Natural killer cell treated with Interleukin-12 subunit alpha and Interleukin-12 subunit beta and Interleukin-15 and Interleukin-18, amount 100 ng/mL, for 72 hours (primary cell): ENCODE results near the gene VENTX. TPM values are rescaled to one million over a fixed set of nuclear protein-coding genes. Genes with fewer than 3 reads are reported as not detected.
"Not testable (repeated sequence)": the region's sequence is repeated elsewhere in the genome, so short reads cannot be mapped to it uniquely, and the experiment has no call there.

ENCODE experiments used
- ATAC-seq, 2 donors: fragments of 150-1000 bp; cut with Tn5 transposase in 1 of 2; sonication (Bioruptor Pico), chemical (Tn5 transposase) in 1 of 2; 2 replicates each; pipeline ENCODE4 v1.10.0; 2021
- DNase-seq: peaks from one replicate; pipeline ENCODE4 v3.0.0; 2022; ENCODE audit warnings: low spot score
- H3K27ac Mint-ChIP-seq, 2 donors: 1 replicate in 1 of 2; 2 replicates in 1 of 2; pipeline ENCODE4 v1.8.0; 2022; ENCODE audit warnings: mixed read lengths in 2 of 2, mild to moderate bottlenecking in 1 of 2, moderate library complexity in 1 of 2
- H3K27me3 Mint-ChIP-seq, 2 donors: 1 replicate in 1 of 2; 2 replicates in 1 of 2; pipeline ENCODE4 v1.8.0; 2022; ENCODE audit warnings: mixed read lengths in 2 of 2
- H3K36me3 Mint-ChIP-seq: one replicate; pipeline ENCODE4 v1.8.0; 2022; ENCODE audit warnings: mixed read lengths
- H3K4me1 Mint-ChIP-seq, 2 donors: 1 replicate in 1 of 2; 2 replicates in 1 of 2; pipeline ENCODE4 v1.8.0; 2022; ENCODE audit warnings: low read depth in 2 of 2, mixed read lengths in 2 of 2, mild to moderate bottlenecking in 1 of 2
- H3K4me3 Mint-ChIP-seq: one replicate; pipeline ENCODE4 v1.8.0; 2022; ENCODE audit warnings: mixed read lengths
- H3K9me3 Mint-ChIP-seq: 2 replicates; pipeline ENCODE4 v1.8.0; 2022; ENCODE audit warnings: mixed read lengths
- total RNA-seq, 2 donors: library from RNA; stranded (reverse); gene quantifications; one replicate each; pipeline ENCODE4 v1.2.3, GENCODE V29; 2022

The VENTX gene
- total RNA-seq, 2 donors from 2014 or later = not detected

GRCh38 chr10:133265052-133265451 is 27.4 kb downstream of the VENTX start:
- H3K27me3 Mint-ChIP-seq, DNase-seq, ATAC-seq, H3K36me3 Mint-ChIP-seq, H3K9me3 Mint-ChIP-seq, H3K4me3 Mint-ChIP-seq: not testable (repeated sequence)
- peak overlapping the region in 1 of 2 donors; percentile 26 for H3K27ac Mint-ChIP-seq
- peaks cover 11 to 27% of the 10 kb centered on the region in 2 donors for H3K4me1 Mint-ChIP-seq

DNA sequence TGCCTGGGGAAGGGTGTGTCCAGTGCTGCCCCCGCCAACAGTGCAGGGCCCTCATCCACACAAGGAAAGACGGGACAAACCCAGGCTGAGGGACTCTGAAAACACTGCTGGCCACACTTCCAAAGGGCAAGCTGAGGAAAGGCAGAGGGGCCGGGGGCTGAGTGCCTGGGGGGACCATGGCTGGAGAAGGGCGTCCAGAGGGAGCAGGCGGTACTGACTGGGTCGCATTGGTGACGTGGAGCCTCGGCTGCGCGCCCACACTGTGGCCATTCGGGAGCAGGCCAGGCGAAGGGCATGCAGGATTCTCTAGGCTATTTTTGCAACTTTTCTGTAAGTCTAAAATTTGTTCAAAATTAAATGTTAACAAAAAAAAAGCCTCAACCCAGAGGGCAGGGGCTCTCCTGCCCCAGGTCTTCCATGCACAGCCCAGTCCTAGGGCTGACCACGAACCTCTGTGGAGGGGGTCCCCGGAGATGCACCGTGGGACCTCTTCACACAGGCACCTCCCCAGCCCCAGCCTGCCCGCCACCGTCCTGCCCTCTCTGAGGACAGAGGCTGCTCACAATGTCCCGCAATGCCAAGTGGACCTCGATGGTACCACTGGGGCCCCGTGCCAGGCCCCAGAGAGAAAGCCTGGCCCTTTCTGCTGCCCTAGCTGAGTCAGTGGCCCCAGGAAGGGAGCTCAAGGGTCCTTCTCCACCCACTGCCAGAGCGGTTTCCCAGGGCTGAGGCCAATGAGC is 28.6 kb downstream of the VENTX start:
- Mint-ChIP-seq H3K27ac (peak overlapping the region in 1 of 2 donors; percentile 26), H3K36me3 (no peaks in the 10 kb centered on the region), H3K9me3 (no peaks in the 10 kb centered on the region), H3K4me3 (no peak overlapping the region), H3K27me3 (no peaks in the 10 kb centered on the region), H3K4me1 (peaks cover 8 to 17% of the 10 kb centered on the region in 2 donors)
- no peak for ATAC-seq
- no peak for DNase-seq

DNA sequence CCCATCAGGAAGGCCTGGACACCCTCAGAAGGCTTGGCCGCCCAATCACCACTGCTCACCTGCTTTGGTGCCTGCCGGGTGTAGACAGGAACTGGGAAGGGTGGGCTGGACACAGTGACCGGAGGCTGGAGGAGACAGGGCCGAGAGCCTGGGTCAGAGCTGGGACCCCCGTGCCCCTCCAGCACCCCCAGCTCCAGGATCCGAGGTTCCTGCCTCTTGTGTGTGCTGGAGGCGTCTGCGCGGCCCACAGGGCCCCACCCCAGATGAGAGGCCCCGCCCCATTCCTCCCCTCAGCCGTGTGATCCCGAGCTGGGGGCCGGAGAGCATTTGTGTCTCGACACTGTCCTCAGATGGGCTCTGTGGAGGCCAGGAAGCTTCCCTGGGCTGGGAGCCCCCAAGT is 29.6 kb downstream of the VENTX start:
- H3K4me3 Mint-ChIP-seq = no peak overlapping the region
- H3K4me1 Mint-ChIP-seq = peaks cover 8 to 17% of the 10 kb centered on the region in 2 donors
- no peak for ATAC-seq
- no peaks in the 10 kb centered on the region for H3K27me3 Mint-ChIP-seq
- H3K9me3 Mint-ChIP-seq = no peaks in the 10 kb centered on the region
- no peak overlapping the region for H3K27ac Mint-ChIP-seq
- no peaks in the 10 kb centered on the region for H3K36me3 Mint-ChIP-seq
- no peak for DNase-seq

- H3K27me3 Mint-ChIP-seq = no peaks in the 10 kb centered on the region
- no peak overlapping the region for H3K27ac Mint-ChIP-seq
- no peaks in the 10 kb centered on the region for H3K9me3 Mint-ChIP-seq
- peaks cover 8 to 17% of the 10 kb centered on the region in 2 donors for H3K4me1 Mint-ChIP-seq
- no peak overlapping the region for H3K4me3 Mint-ChIP-seq
- DNase-seq (no peak), ATAC-seq (no peak)
- H3K36me3 Mint-ChIP-seq = no peaks in the 10 kb centered on the region
These were observed 30.2 kb downstream of the VENTX start for GRCh38 chr10:133267829-133268228.

DNA sequence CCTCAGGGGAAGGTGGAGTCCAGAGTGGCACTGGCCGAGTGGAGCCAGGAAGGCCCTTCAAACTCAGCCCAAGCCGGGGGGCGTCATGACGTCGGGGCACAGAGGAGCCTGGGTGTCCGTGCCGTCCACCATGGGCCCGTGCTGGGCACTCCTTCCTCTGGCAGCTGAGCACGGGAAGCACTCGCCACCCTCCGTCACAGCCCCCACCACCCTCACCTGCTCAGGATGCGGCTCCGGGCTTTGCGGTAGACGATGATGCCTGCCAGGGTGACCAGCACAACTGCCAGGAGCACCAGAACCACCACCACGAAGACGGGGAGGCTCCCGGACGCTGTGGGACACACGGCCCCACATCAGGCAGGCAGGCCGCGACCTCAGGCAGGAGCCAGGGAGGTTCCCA is 30.9 kb downstream of the VENTX start:
- ATAC-seq (no peak), DNase-seq (no peak)
- Mint-ChIP-seq H3K9me3 (no peaks in the 10 kb centered on the region), H3K27ac (no peak overlapping the region), H3K4me1 (peaks cover 8 to 17% of the 10 kb centered on the region in 2 donors), H3K36me3 (no peaks in the 10 kb centered on the region), H3K27me3 (no peaks in the 10 kb centered on the region), H3K4me3 (no peak overlapping the region)

- no peak overlapping the region for H3K4me3 Mint-ChIP-seq
- H3K27me3 Mint-ChIP-seq = no peaks in the 10 kb centered on the region
- DNase-seq (no peak), ATAC-seq (no peak)
- H3K36me3 Mint-ChIP-seq = no peaks in the 10 kb centered on the region
- no peak overlapping the region for H3K27ac Mint-ChIP-seq
- H3K4me1 Mint-ChIP-seq = peaks cover 4 to 13% of the 10 kb centered on the region in 2 donors
- H3K9me3 Mint-ChIP-seq = no peaks in the 10 kb centered on the region
These were observed 31.7 kb downstream of the VENTX start for GRCh38 chr10:133269367-133269766.

- H3K27ac Mint-ChIP-seq = no peak overlapping the region
- H3K9me3 Mint-ChIP-seq = no peaks in the 10 kb centered on the region
- H3K4me1 Mint-ChIP-seq = peaks cover 0 to 8% of the 10 kb centered on the region in 2 donors
- DNase-seq (no peak), ATAC-seq (no peak)
- H3K4me3 Mint-ChIP-seq = no peak overlapping the region
- H3K27me3 Mint-ChIP-seq = no peaks in the 10 kb centered on the region
- H3K36me3 Mint-ChIP-seq = no peaks in the 10 kb centered on the region
These were observed 32.5 kb downstream of the VENTX start for GRCh38 chr10:133270204-133270603.

DNA sequence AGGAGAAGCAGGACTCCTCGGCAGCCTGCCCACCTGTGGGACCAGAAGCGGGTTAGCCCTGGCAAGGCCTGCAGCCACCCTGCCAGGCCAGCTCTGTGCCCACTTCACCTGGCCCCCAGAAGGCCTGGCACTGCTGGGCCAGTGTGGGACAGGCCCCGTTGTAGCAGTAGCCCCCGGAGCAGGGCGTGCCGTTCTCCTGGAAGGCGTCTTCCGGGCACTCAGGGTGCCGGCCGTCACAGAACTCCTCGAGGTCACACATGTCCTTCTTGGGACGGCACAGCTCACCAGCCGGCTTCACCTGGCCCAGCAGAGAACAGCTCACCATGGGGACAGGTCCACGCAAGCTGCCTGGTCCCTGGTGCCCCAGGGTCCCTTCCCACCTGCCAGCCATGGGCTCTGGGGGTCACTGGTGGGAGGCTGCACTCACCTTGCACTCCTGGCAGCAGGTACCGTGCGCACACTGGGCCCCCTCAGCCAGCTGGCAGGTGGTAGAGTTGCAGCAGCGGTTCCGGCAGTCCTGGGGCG is 33.2 kb downstream of the VENTX start:
- Mint-ChIP-seq H3K9me3 (no peaks in the 10 kb centered on the region), H3K4me3 (no peak overlapping the region), H3K27me3 (no peaks in the 10 kb centered on the region), H3K36me3 (no peaks in the 10 kb centered on the region), H3K27ac (no peak overlapping the region), H3K4me1 (peaks cover 0 to 2% of the 10 kb centered on the region in 2 donors)
- ATAC-seq (no peak), DNase-seq (no peak)

GRCh38 chr10:133271521-133272300 is 34.1 kb downstream of the VENTX start:
- DNase-seq (no peak), ATAC-seq (no peak)
- Mint-ChIP-seq H3K9me3 (no peaks in the 10 kb centered on the region), H3K27ac (no peak overlapping the region), H3K27me3 (no peaks in the 10 kb centered on the region), H3K4me1 (no peaks in the 10 kb centered on the region), H3K4me3 (no peak overlapping the region), H3K36me3 (no peaks in the 10 kb centered on the region)

DNA sequence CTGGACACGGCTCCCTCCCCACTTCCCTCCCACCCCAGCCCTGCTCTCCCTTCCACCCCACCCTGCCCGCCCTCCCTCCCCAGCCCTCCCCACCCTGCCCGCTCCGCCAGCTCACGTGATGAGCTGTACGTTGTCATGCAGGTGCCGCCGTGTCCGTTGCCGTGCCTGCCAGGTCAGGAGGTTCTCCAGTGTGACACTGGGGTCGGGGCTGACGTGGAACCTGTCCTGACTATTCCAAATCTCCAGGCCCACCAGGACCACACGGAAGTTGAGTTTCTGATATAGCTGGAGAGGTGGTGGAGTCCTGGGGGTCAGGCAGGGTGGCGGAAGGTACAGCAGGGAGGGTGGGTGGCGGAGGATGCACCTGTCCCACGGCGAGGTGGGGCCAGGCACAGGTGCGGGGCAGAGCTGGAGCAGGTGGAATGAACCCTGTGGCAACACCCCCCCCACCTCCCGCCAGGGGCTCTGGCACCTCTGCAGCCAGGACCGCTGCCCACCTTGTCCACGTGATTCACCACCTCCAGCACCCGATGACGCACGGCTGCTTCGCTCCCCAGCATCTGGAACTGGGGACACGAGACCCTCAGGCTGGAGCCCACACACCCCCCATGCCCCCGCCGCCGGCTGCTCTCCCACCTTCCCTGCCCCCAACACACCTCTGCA is 34.8 kb downstream of the VENTX start:
- no peak for DNase-seq
- no peak for ATAC-seq
- Mint-ChIP-seq H3K27me3 (no peaks in the 10 kb centered on the region), H3K4me3 (no peak overlapping the region), H3K4me1 (no peaks in the 10 kb centered on the region), H3K27ac (no peak overlapping the region), H3K36me3 (no peaks in the 10 kb centered on the region), H3K9me3 (no peaks in the 10 kb centered on the region)

- no peak for DNase-seq
- H3K36me3 Mint-ChIP-seq = no peaks in the 10 kb centered on the region
- H3K27ac Mint-ChIP-seq = no peak overlapping the region
- H3K4me3 Mint-ChIP-seq = no peak overlapping the region
- no peaks in the 10 kb centered on the region for H3K27me3 Mint-ChIP-seq
- H3K9me3 Mint-ChIP-seq = no peaks in the 10 kb centered on the region
- no peak for ATAC-seq
- H3K4me1 Mint-ChIP-seq = peaks cover 1 to 3% of the 10 kb centered on the region in 2 donors
These were observed 35.3 kb downstream of the VENTX start for GRCh38 chr10:133272964-133273420.

DNA sequence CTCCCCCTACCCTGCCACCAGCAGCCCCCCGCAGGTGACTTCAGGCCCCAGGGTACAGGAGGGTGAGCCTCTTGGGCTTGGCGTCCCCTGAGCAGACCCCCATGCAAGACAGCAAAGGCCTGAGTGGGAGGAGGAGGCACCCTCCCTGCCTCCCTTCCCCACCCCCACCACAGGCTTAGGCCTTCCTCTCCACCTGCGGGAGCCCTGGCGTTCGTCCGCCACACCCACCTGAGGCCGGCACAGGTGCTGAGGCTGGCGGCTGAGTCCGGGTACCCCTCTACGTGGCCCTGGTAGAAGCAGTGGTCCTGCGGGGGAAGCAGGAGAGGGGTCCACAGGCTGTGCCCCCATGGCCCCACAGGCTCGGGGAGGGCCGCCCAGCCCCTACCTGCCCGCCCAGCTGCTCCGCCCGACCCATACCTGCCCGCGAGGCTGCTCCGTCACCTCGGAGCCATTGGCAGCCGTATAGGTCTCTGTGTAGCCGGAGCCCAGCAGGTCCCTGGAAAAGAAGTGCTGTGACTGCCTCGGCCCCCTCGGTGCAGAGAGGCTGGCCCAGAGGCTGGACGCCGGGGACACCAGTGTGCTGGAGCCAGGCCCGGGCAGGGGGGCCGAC is 36.0 kb downstream of the VENTX start:
- H3K36me3 Mint-ChIP-seq = no peaks in the 10 kb centered on the region
- peaks cover 8 to 9% of the 10 kb centered on the region in 2 donors for H3K4me1 Mint-ChIP-seq
- no peak for ATAC-seq
- H3K9me3 Mint-ChIP-seq = no peaks in the 10 kb centered on the region
- DNase-seq = no peak
- H3K27ac Mint-ChIP-seq = no peak overlapping the region
- no peaks in the 10 kb centered on the region for H3K27me3 Mint-ChIP-seq
- H3K4me3 Mint-ChIP-seq = no peak overlapping the region
